PC-3 (cell line): Measurements from ENCODE around the gene TOM1L2.

Source experiments
- CTCF ChIP-seq: fragments of 300-600 bp; sonication (generic); conservative IDR thresholded peaks from 2 replicates; pipeline ENCODE4 v1.5.1; 2017; ENCODE audit warnings: antibody characterized with exemption, low read depth, mild to moderate bottlenecking, low read length
- EZH2 ChIP-seq: fragments of 300-600 bp; sonication (generic); IDR thresholded peaks from one replicate; pipeline ENCODE4 v1.6.1; 2017; ENCODE audit warnings: antibody characterized with exemption, mild to moderate bottlenecking, low read length; ENCODE audit not compliant: unreplicated experiment

- TF ChIP-seq EZH2: no peak
- no peak for TF ChIP-seq CTCF
Observed at GRCh38 chr17:17910060-17910459, 62.1 kb downstream of the TOM1L2 start.
